NB4 (cell line): ENCODE results near the gene NAXE.

ENCODE experiments used
- DNase-seq: peaks from one replicate; pipeline ENCODE4 v3.0.0; 2010; ENCODE audit warnings: low read depth
- H3K4me3 ChIP-seq: one replicate; pipeline ENCODE4 v1.5.1; 2011; ENCODE audit warnings: mild to moderate bottlenecking, low read depth, low read length, moderate library complexity
- CTCF ChIP-seq: IDR thresholded peaks from one replicate; pipeline ENCODE4 v1.5.1; 2012; ENCODE audit warnings: low read depth, low read length
- MYC ChIP-seq: IDR thresholded peaks from 2 replicates; pipeline ENCODE4 v1.6.1; 2011; ENCODE audit warnings: low read depth, low read length
- POLR2A ChIP-seq: IDR thresholded peaks from 2 replicates; pipeline ENCODE4 v1.6.1; 2011; ENCODE audit warnings: mild to moderate bottlenecking; ENCODE audit not compliant: insufficient read length; ENCODE audit errors: extremely low read depth
- TF ChIP-seq, protein P1 (sequence below): IDR thresholded peaks from 2 replicates; pipeline ENCODE4 v1.6.1; 2011; ENCODE audit warnings: low read depth, low read length

The NAXE gene

GRCh38 chr1:156547982-156548381, 43.6 kb upstream of the NAXE start:
- DNase-seq, result no peak
- H3K4me3 ChIP-seq, result no peak overlapping the region
- no peak for TF ChIP-seq MYC
- no peak for TF ChIP-seq POLR2A
- no peak for TF ChIP-seq CTCF
- TF ChIP-seq, protein P1, sequence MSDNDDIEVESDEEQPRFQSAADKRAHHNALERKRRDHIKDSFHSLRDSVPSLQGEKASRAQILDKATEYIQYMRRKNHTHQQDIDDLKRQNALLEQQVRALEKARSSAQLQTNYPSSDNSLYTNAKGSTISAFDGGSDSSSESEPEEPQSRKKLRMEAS, result no peak

- no peak overlapping the region for H3K4me3 ChIP-seq
- peak; percentile 20 for DNase-seq
- TF ChIP-seq CTCF, result no peak
- TF ChIP-seq, protein P1, result no peak
- TF ChIP-seq POLR2A, result no peak
- TF ChIP-seq MYC, result no peak
Observed at GRCh38 chr1:156549390-156549789, 42.2 kb upstream of the NAXE start.

GRCh38 chr1:156549831-156550230, 41.7 kb upstream of the NAXE start:
- DNase-seq, result no peak
- TF ChIP-seq POLR2A, result no peak
- TF ChIP-seq, protein P1, result no peak
- no peak for TF ChIP-seq CTCF
- TF ChIP-seq MYC, result no peak
- no peak overlapping the region for H3K4me3 ChIP-seq

DNA sequence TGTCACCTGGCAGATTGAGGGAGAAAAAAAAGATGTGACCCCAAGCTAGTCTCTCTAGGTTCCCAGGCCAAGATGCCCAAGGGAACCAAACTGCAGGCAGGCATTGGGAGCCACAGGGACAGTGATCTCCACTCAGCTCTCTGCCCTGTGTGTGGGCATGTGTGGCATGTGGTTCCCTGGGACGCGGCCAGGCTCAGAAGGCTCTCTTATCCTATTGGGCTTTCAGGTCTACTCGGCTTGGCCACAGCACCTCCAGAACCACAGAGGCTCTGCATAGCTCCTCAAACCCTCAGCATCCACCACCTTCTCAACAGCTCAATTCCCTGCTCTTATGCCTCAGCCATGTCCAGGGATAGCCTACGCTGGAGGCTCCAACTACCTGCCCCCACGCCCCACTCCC, 41.2 kb upstream of the NAXE start:
- H3K4me3 ChIP-seq, result no peak overlapping the region
- TF ChIP-seq CTCF (no peak), POLR2A (no peak), MYC (no peak)
- TF ChIP-seq, protein P1, result no peak
- no peak for DNase-seq

DNA sequence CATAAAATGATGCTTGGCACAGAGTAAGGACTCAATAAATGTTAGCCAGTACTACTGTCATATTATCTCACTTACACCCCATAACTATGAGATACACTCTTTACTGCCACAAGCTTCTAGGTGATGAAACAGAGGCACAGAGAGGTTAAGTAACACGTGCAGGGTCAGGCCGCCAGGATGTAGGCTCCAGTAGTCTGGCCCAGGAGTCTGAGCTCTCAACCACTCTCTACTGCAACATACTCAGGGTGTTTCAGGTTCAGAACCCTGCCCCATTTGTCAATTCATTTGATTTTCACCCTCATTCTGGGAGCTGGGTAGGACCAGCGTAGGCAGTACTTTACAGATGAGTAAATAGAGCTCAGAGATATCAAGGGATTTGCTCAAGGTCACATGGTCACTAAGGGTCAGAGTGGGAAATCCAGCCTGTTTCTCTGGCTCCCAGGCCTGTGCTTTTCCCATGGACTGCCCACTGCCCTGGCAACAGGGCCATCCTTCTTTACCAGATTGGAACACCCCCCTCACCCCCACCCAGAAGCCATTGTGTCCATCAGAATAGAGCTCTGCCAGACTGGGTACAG, 40.4 kb upstream of the NAXE start:
- TF ChIP-seq CTCF, result no peak
- TF ChIP-seq MYC, result no peak
- TF ChIP-seq POLR2A, result no peak
- TF ChIP-seq, protein P1, result no peak
- no peak overlapping the region for H3K4me3 ChIP-seq
- DNase-seq, result no peak

DNA sequence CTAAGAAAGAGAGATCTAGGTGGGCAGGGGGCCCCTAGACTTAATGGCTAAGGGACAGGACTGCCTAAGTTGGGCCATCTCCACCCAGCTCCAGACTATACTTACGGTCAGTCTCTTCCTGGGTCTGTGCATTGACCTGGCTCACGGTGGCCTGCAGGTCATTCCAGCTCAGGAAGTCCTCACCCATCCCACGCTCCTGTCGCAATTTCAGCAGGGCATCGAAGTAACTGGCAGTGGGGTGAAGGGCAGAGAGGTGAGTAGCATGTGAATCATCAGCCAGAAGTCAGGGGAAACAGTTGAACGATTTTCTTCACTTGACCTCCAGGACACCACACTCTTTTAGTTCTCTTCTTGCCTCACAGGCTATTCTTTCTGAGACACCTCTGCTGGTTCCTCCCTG, 39.7 kb upstream of the NAXE start:
- TF ChIP-seq, protein P1, result 0 out of 2 replicates have a peak, but pooled peaks have one; percentile 17
- TF ChIP-seq POLR2A (no peak), MYC (no peak), CTCF (no peak)
- H3K4me3 ChIP-seq, result no peak overlapping the region
- peak; percentile 66 for DNase-seq
